BLaER1 treated with 17β-estradiol and CSF1 and Interleukin-3, amounts not matched to agents 10 nM and 100 nM (cell line): ENCODE data around the gene PIP5K1B.

Experiments used
- H3K27ac ChIP-seq, 11 experiments: shearing (Covaris generic); formaldehyde crosslinking; 2 replicates each; pipeline ENCODE4 v1.8.1; 2022
- H3K27me3 ChIP-seq, 11 experiments: shearing (Covaris generic); formaldehyde crosslinking; 2 replicates each; pipeline ENCODE4 v1.8.1; 2022
- H3K36me3 ChIP-seq, 11 experiments: shearing (Covaris generic); formaldehyde crosslinking; 2 replicates each; pipeline ENCODE4 v1.8.1; 2022
- H3K4me1 ChIP-seq, 10 experiments: shearing (Covaris generic); formaldehyde crosslinking; 2 replicates each; pipeline ENCODE4 v1.8.1; 2022
- H3K4me2 ChIP-seq, 11 experiments: shearing (Covaris generic); formaldehyde crosslinking; 2 replicates each; pipeline ENCODE4 v1.8.1; 2022
- H3K4me3 ChIP-seq, 10 experiments: shearing (Covaris generic); formaldehyde crosslinking; 2 replicates each; pipeline ENCODE4 v1.8.1; 2022
- H3K9ac ChIP-seq, 11 experiments: shearing (Covaris generic); formaldehyde crosslinking; 2 replicates each; pipeline ENCODE4 v1.8.1; 2022
- H3K9me3 ChIP-seq, 11 experiments: shearing (Covaris generic); formaldehyde crosslinking; replicated peaks in 1 of 11; 2 replicates each; pipeline ENCODE4 v1.8.1; 2022
- H4K20me1 ChIP-seq, 11 experiments: shearing (Covaris generic); formaldehyde crosslinking; 2 replicates each; pipeline ENCODE4 v1.8.1; 2022
- Cebpa-rat ChIP-seq, 11 experiments: shearing (Covaris generic); IDR thresholded peaks; 2 replicates each; pipeline ENCODE4 v1.8.1; 2022

Gene PIP5K1B

DNA sequence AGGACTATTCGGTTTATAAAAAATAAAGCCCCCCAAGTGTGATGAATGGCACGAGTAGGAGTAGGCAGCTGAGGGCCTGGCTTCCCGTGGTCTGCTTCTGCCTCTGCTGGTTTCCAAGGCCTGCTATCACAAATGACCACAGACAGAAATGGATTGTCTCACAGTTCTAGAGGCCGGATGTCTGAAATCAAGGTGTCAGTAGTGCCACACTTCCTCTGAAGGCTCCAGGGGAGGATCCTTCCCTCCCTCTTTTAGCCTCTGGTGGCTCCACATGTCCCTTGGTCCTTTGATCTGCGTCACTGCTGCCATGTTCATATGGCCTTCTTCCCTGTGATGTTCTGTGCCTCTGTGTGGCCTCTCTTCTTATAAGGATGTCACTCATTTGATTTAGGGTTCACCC, 293.8 kb downstream of the PIP5K1B start:
- H3K9ac ChIP-seq = no peak overlapping the region
- TF ChIP-seq Cebpa-rat (IDR thresholded peaks at IDR 0.05) = no peak

GRCh38 chr9:68999393-69000105, 294.5 kb downstream of the PIP5K1B start:
- Histone ChIP-seq H3K4me2 (peak overlapping the region in 9 of 11 experiments; percentile 5 to 67 (median 43); a peak in 16 of 22 replicates), H3K9me3 (no peaks in the 10 kb centered on the region), H3K4me3 (no peak overlapping the region), H3K4me1 (peaks cover 11 to 17% (median 16%) of the 10 kb centered on the region in 10 experiments; a peak in 19 of 20 replicates), H3K36me3 (no peaks in the 10 kb centered on the region), H3K27me3 (no peaks in the 10 kb centered on the region), H3K27ac (no peak overlapping the region), H4K20me1 (no peaks in the 10 kb centered on the region), H3K9ac (no peak overlapping the region)
- TF ChIP-seq Cebpa-rat (IDR thresholded peaks at IDR 0.05) = no peak

More for the DNA sequence above, 293.8 kb downstream of the PIP5K1B start:
- peak overlapping the region in 10 of 11 experiments; percentile 5 to 67 (median 43); a peak in 21 of 22 replicates for H3K4me2 ChIP-seq
- H3K9me3 ChIP-seq = no peaks in the 10 kb centered on the region
- H3K27ac ChIP-seq = 0 out of 22 replicates have a peak overlapping the region, but pooled peaks of 1 of the 11 experiments have one; percentile 17
- H3K4me1 ChIP-seq = peaks cover 11 to 17% (median 16%) of the 10 kb centered on the region in 10 experiments; a peak in 19 of 20 replicates
- H3K27me3 ChIP-seq = no peaks in the 10 kb centered on the region
- H3K4me3 ChIP-seq = no peak overlapping the region
- no peaks in the 10 kb centered on the region for H3K36me3 ChIP-seq
- no peaks in the 10 kb centered on the region for H4K20me1 ChIP-seq

DNA sequence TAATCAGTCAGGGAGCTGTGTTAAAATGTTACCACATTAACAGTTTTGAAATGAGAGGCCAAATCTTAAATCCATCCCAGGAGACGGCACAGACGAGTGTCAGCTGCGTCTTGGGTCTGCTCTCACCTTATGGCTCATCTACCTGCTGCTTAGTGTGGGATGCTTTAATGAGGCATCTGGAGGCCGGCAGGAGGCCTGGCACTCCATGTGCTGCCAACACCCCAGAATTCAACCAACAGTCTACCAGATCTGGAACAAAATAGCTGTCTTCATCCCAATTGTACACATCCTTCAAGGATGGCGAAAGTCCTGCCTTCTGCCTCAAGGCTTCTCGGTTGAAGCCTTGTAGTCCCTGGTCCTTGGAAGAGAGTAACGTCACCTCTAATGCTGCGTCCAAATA, 296.9 kb downstream of the PIP5K1B start:
- Histone ChIP-seq H3K36me3 (no peaks in the 10 kb centered on the region), H3K4me3 (no peak overlapping the region), H3K9ac (no peak overlapping the region), H4K20me1 (no peaks in the 10 kb centered on the region), H3K27me3 (no peaks in the 10 kb centered on the region), H3K4me2 (no peak overlapping the region), H3K4me1 (peaks cover 11 to 17% (median 16%) of the 10 kb centered on the region in 10 experiments; a peak in 19 of 20 replicates), H3K27ac (no peak overlapping the region), H3K9me3 (no peaks in the 10 kb centered on the region)
- no peak for TF ChIP-seq Cebpa-rat (IDR thresholded peaks at IDR 0.05)

GRCh38 chr9:69003051-69003450, 298.0 kb downstream of the PIP5K1B start:
- TF ChIP-seq Cebpa-rat (IDR thresholded peaks at IDR 0.05) = no peak
- no peaks in the 10 kb centered on the region for H3K27me3 ChIP-seq

DNA sequence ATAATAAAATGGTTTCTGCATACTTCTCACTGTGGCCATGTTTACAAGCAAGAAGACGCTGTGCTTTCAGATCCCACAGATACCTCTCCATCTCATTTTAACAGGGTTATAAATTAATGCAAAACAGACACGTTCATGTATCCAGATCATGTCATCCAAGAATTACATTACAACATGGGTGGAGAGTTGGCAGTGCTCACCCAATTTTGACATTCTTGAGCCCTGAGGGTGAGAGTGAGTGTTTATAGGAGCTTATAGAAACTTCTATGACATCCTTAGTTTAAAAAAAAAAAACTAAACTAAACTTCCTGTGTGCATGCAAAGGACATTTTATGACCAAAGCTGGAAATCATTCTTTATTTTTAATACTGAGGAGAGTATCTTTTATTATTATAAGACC, 299.8 kb downstream of the PIP5K1B start:
- Histone ChIP-seq H3K4me1 (peaks cover 0 to 12% (median 0%) of the 10 kb centered on the region in 10 experiments; a peak in 7 of 20 replicates), H3K4me3 (no peak overlapping the region), H3K9me3 (no peaks in the 10 kb centered on the region), H3K36me3 (no peaks in the 10 kb centered on the region), H3K9ac (no peak overlapping the region), H4K20me1 (no peaks in the 10 kb centered on the region), H3K27ac (no peak overlapping the region), H3K27me3 (no peaks in the 10 kb centered on the region), H3K4me2 (no peak overlapping the region)
- no peak for TF ChIP-seq Cebpa-rat (IDR thresholded peaks at IDR 0.05)

More at GRCh38 chr9:69003051-69003450, 298.0 kb downstream of the PIP5K1B start:
- Histone ChIP-seq H3K4me3 (no peak overlapping the region), H3K9ac (no peak overlapping the region), H3K4me1 (peaks cover 11 to 22% (median 15%) of the 10 kb centered on the region in 10 experiments; a peak in 19 of 20 replicates), H4K20me1 (no peaks in the 10 kb centered on the region), H3K9me3 (no peaks in the 10 kb centered on the region), H3K27ac (no peak overlapping the region), H3K4me2 (no peak overlapping the region), H3K36me3 (no peaks in the 10 kb centered on the region)

DNA sequence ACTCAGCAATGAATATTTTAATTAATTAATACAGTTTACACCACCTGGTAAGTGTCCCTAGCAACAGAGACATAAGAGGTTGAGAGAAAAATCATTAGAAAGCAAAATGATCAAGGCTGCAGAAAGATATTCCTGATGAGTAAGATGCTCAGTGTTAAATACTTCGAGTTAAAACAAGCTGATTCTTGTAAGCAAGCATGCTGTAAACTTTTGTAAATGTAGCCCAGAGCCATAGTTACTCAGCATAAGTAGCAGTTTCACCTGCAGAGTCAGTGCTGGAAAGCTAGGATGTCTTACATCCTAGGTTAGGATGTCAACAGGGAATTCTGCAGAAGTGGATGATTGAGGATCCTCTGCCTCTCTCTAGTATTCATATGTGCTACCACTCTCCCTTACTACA, 304.7 kb downstream of the PIP5K1B start:
- no peak overlapping the region for H3K4me3 ChIP-seq
- no peak overlapping the region for H3K9ac ChIP-seq
- no peak overlapping the region for H3K4me2 ChIP-seq
- H3K4me1 ChIP-seq = peaks cover 14 to 38% (median 24%) of the 10 kb centered on the region in 10 experiments
- H3K27me3 ChIP-seq = no peaks in the 10 kb centered on the region
- TF ChIP-seq Cebpa-rat (IDR thresholded peaks at IDR 0.05) = no peak
- no peaks in the 10 kb centered on the region for H3K36me3 ChIP-seq
- no peak overlapping the region for H3K27ac ChIP-seq
- H3K9me3 ChIP-seq = peaks cover 0 to 10% (median 8%) of the 10 kb centered on the region in 11 experiments; a peak in 12 of 22 replicates
- H4K20me1 ChIP-seq = no peaks in the 10 kb centered on the region

- Histone ChIP-seq H3K9me3 (peaks cover 0 to 10% (median 8%) of the 10 kb centered on the region in 11 experiments; a peak in 12 of 22 replicates), H3K36me3 (no peaks in the 10 kb centered on the region), H3K4me1 (peaks cover 14 to 42% (median 30%) of the 10 kb centered on the region in 10 experiments), H3K27me3 (no peaks in the 10 kb centered on the region), H3K27ac (peak overlapping the region in 1 of 11 experiments; percentile 28; a peak in 1 of 22 replicates), H3K9ac (0 out of 22 replicates have a peak overlapping the region, but pooled peaks of 3 of the 11 experiments have one; percentile 9 to 23 (median 15)), H4K20me1 (no peaks in the 10 kb centered on the region), H3K4me3 (peak overlapping the region in 3 of 10 experiments; percentile 3 to 33 (median 24); a peak in 4 of 20 replicates), H3K4me2 (peak overlapping the region; percentile 55 to 87 (median 74))
- no peak for TF ChIP-seq Cebpa-rat (IDR thresholded peaks at IDR 0.05)
Measured at GRCh38 chr9:69012696-69013381, 307.8 kb downstream of the PIP5K1B start.

GRCh38 chr9:69013382-69013727, 308.3 kb downstream of the PIP5K1B start:
- Histone ChIP-seq H3K9me3 (peaks cover 0 to 10% (median 8%) of the 10 kb centered on the region in 11 experiments; a peak in 12 of 22 replicates), H3K4me3 (peak overlapping the region in 2 of 10 experiments; percentile 24 to 33; a peak in 1 of 20 replicates), H3K9ac (no peak overlapping the region), H3K4me1 (peaks cover 14 to 42% (median 35%) of the 10 kb centered on the region in 10 experiments), H3K27ac (no peak overlapping the region), H3K36me3 (no peaks in the 10 kb centered on the region), H3K27me3 (no peaks in the 10 kb centered on the region), H3K4me2 (peak overlapping the region; percentile 55 to 87 (median 74)), H4K20me1 (no peaks in the 10 kb centered on the region)
- TF ChIP-seq Cebpa-rat (IDR thresholded peaks at IDR 0.05) = no peak

- Histone ChIP-seq H3K36me3 (no peaks in the 10 kb centered on the region), H3K9ac (no peak within 1 kb of the TSS), H3K4me2 (peak within 1 kb of the TSS; percentile 55 to 87 (median 74)), H3K27ac (no peak within 1 kb of the TSS), H3K4me3 (peak within 1 kb of the TSS in 3 of 10 experiments; percentile 3 to 33 (median 24); a peak in 3 of 20 replicates), H3K9me3 (peaks cover 0 to 10% (median 8%) of the 10 kb centered on the region in 11 experiments; a peak in 12 of 22 replicates), H3K27me3 (no peaks in the 10 kb centered on the region), H4K20me1 (no peaks in the 10 kb centered on the region), H3K4me1 (peaks cover 14 to 46% (median 39%) of the 10 kb centered on the region in 10 experiments)
- no peak for TF ChIP-seq Cebpa-rat (IDR thresholded peaks at IDR 0.05)
Measured at GRCh38 chr9:69014013-69014412, 309.0 kb downstream of the PIP5K1B start, which contains the start of gene PRKACG. Gene PRKACG (minus strand): TSS chr9:69014113. CDS start chr9:69014092, 21 bp downstream.
